BLaER1 treated with 17β-estradiol and CSF1 and Interleukin-3, amounts not matched to agents 10 nM and 100 nM (cell line): ENCODE data around the gene RIN1.
"Not testable (repeated sequence)": the region's sequence is repeated elsewhere in the genome, so short reads cannot be mapped to it uniquely, and the experiment has no call there.

Experiments used
- H3K27ac ChIP-seq, 11 experiments: shearing (Covaris generic); formaldehyde crosslinking; 2 replicates each; pipeline ENCODE4 v1.8.1; 2022
- H3K27me3 ChIP-seq, 11 experiments: shearing (Covaris generic); formaldehyde crosslinking; 2 replicates each; pipeline ENCODE4 v1.8.1; 2022
- H3K36me3 ChIP-seq, 11 experiments: shearing (Covaris generic); formaldehyde crosslinking; 2 replicates each; pipeline ENCODE4 v1.8.1; 2022
- H3K4me1 ChIP-seq, 10 experiments: shearing (Covaris generic); formaldehyde crosslinking; 2 replicates each; pipeline ENCODE4 v1.8.1; 2022
- H3K4me2 ChIP-seq, 11 experiments: shearing (Covaris generic); formaldehyde crosslinking; 2 replicates each; pipeline ENCODE4 v1.8.1; 2022
- H3K4me3 ChIP-seq, 10 experiments: shearing (Covaris generic); formaldehyde crosslinking; 2 replicates each; pipeline ENCODE4 v1.8.1; 2022
- H3K9ac ChIP-seq, 11 experiments: shearing (Covaris generic); formaldehyde crosslinking; 2 replicates each; pipeline ENCODE4 v1.8.1; 2022
- H3K9me3 ChIP-seq, 11 experiments: shearing (Covaris generic); formaldehyde crosslinking; replicated peaks in 1 of 11; 2 replicates each; pipeline ENCODE4 v1.8.1; 2022
- H4K20me1 ChIP-seq, 11 experiments: shearing (Covaris generic); formaldehyde crosslinking; 2 replicates each; pipeline ENCODE4 v1.8.1; 2022
- Cebpa-rat ChIP-seq, 11 experiments: shearing (Covaris generic); IDR thresholded peaks; 2 replicates each; pipeline ENCODE4 v1.8.1; 2022

RIN1 gene

DNA sequence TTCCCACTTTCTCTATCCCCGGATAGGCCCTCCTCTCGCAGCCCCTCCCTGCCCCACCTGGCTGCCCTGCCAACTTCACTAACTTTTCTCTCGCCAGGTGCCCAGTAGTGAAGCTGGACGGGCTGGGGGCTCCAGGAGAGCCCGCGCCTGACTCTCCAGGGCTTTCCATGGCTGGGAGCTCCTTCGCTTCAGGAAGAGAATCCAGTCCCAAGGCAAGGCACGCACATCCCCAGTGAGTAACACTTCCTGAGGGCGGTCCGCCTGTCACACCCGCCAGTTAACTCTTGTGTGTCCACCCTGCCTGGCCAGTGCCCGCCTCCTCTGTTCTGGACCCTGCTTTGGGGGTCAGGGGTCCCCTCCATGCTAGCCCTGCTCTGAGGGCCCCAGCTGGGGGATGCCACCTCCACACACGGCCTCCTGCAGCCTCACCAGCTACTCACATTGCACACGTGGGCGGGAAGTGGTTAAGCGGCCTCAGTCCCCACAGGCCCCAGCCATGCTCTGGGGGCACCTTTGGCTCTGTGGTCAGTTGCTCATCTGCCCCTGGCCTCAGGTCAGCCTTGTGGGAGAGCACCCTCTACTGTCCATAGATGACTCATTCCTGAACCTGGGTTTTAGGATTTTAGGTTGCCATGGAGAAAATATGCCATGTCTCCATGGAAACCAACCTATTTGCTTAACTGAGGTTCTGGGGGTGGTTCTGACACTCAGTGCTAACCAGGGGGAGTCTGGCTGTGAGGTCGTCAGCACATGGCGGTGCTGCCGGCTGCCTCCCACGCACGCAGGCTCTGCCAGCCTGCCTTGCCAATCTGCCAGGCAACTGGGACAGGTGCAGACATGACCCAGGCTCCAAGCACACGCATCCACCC lies at the start of gene RIN1:
Gene RIN1, minus strand, starts transcription at position 201 of the 869 bp plus-strand sequence. Its CDS starts 32 bp downstream, at position 169.
- peaks cover 0 to 8% (median 0%) of the 10 kb centered on the region in 11 experiments; a peak in 3 of 22 replicates for H3K27me3 ChIP-seq
- H3K36me3 ChIP-seq = peaks cover 39 to 70% (median 46%) of the 10 kb centered on the region in 11 experiments
- peak within 1 kb of the TSS; percentile 60 to 83 (median 74); a peak in 21 of 22 replicates for H3K27ac ChIP-seq
- H3K4me2 ChIP-seq = peak within 1 kb of the TSS; percentile 94 to 100 (median 98)
- H4K20me1 ChIP-seq = peaks cover 0 to 91% (median 30%) of the 10 kb centered on the region in 11 experiments; a peak in 19 of 22 replicates
- peak within 1 kb of the TSS; percentile 44 to 85 (median 64) for H3K4me3 ChIP-seq
- no peak for TF ChIP-seq Cebpa-rat (IDR thresholded peaks at IDR 0.05)
- H3K4me1 ChIP-seq = peaks cover 42 to 78% (median 62%) of the 10 kb centered on the region in 10 experiments
- H3K9ac ChIP-seq = peak within 1 kb of the TSS; percentile 60 to 85 (median 75)
- no peaks in the 10 kb centered on the region for H3K9me3 ChIP-seq

- Histone ChIP-seq H3K4me1 (peaks cover 3 to 38% (median 27%) of the 10 kb centered on the region in 10 experiments; a peak in 19 of 20 replicates), H3K27ac (peak overlapping the region in 2 of 11 experiments; percentile 32 to 37; a peak in 3 of 22 replicates)
- not testable (repeated sequence) for H3K27me3 ChIP-seq, H3K9me3 ChIP-seq, H3K36me3 ChIP-seq, H4K20me1 ChIP-seq, H3K4me2 ChIP-seq, H3K4me3 ChIP-seq, H3K9ac ChIP-seq
Observed at GRCh38 chr11:66384316-66384715, 48.1 kb upstream of the RIN1 start.

DNA sequence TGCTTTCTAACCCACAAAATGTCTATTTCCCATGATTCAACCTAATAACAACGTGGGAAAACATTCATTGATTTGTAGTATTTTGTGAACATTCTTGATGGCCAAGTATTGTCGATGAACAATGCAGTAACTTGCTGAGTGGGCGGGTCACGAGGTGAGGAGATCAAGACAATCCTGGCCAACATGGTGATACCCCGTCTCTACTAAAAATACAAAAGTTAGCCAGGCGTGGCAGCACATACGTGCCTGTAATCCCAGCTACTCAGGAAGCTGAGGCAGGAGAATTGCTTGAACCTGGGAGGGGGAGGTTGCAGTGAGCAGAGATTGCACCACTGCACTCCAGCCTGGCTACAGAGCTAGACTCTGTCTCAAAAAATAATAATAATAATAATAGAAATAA lies 44.0 kb upstream of the RIN1 start:
- H3K9me3 ChIP-seq, H3K27me3 ChIP-seq, H4K20me1 ChIP-seq: not testable (repeated sequence)

DNA sequence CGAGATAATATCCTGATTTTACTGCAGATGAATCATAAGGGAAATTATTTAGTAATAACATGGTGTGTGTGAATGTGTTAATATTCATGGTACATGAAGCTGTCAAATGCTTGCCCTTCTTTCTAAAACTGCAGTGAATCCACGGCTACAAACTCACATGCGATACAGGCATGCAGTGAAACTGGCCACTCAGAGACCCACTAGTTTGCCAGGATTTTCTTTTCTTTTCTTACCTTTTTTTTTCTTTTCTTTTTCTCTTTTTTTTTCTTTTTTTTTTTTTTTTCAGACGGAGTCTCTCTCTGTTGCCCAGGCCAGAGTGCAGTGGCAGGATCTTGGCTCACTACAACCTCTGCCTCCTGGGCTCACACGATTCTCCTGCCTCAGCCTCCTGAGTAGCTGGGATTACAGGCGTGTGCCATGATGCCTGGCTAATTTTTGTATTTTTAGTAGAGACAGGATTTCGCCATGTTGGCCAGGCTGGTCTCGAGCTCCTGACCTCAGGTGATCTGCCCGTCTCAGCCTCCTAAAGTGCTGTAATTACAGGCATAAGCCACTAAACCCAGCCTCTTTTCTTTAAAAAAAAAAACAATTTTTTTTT lies 37.6 kb upstream of the RIN1 start:
- peaks cover 0 to 18% (median 14%) of the 10 kb centered on the region in 11 experiments; a peak in 12 of 22 replicates for H4K20me1 ChIP-seq
- H3K27ac ChIP-seq, H3K4me3 ChIP-seq, H3K27me3 ChIP-seq, H3K9ac ChIP-seq, H3K36me3 ChIP-seq, H3K9me3 ChIP-seq: not testable (repeated sequence)
- peak overlapping the region in 1 of 11 experiments; percentile 89; a peak in 2 of 22 replicates for H3K4me2 ChIP-seq
- H3K4me1 ChIP-seq = peaks cover 10 to 35% (median 31%) of the 10 kb centered on the region in 10 experiments; a peak in 19 of 20 replicates

More for the DNA sequence above, 44.0 kb upstream of the RIN1 start:
- Histone ChIP-seq H3K4me1 (peaks cover 3 to 22% (median 12%) of the 10 kb centered on the region in 10 experiments; a peak in 18 of 20 replicates), H3K4me2 (peak overlapping the region in 9 of 11 experiments; percentile 29 to 69 (median 46); a peak in 17 of 22 replicates)
- H3K4me3 ChIP-seq, H3K27ac ChIP-seq, H3K36me3 ChIP-seq, H3K9ac ChIP-seq: not testable (repeated sequence)

GRCh38 chr11:66373265-66373664 lies 37.0 kb upstream of the RIN1 start:
- Histone ChIP-seq H3K9ac (no peak overlapping the region; a peak in 1 of 22 replicates), H4K20me1 (peaks cover 0 to 23% (median 19%) of the 10 kb centered on the region in 11 experiments; a peak in 13 of 22 replicates), H3K4me2 (peak overlapping the region in 8 of 11 experiments; percentile 85 to 98 (median 92); a peak in 11 of 22 replicates), H3K4me1 (peaks cover 10 to 40% (median 36%) of the 10 kb centered on the region in 10 experiments; a peak in 19 of 20 replicates), H3K9me3 (no peaks in the 10 kb centered on the region), H3K4me3 (no peak overlapping the region), H3K36me3 (peaks cover 0 to 15% (median 8%) of the 10 kb centered on the region in 11 experiments; a peak in 15 of 22 replicates), H3K27ac (no peak overlapping the region), H3K27me3 (no peaks in the 10 kb centered on the region)
- no peak for TF ChIP-seq Cebpa-rat (IDR thresholded peaks at IDR 0.05)

- Histone ChIP-seq H3K4me2 (peak within 1 kb of the TSS; percentile 85 to 98 (median 93)), H3K9me3 (no peaks in the 10 kb centered on the region), H4K20me1 (peaks cover 0 to 36% (median 32%) of the 10 kb centered on the region in 11 experiments; a peak in 15 of 22 replicates), H3K4me3 (peak within 1 kb of the TSS; percentile 70 to 93 (median 85)), H3K27ac (peak within 1 kb of the TSS; percentile 18 to 91 (median 84); a peak in 21 of 22 replicates), H3K4me1 (peaks cover 10 to 42% (median 38%) of the 10 kb centered on the region in 10 experiments; a peak in 19 of 20 replicates), H3K9ac (peak within 1 kb of the TSS; percentile 72 to 92 (median 87)), H3K27me3 (no peaks in the 10 kb centered on the region), H3K36me3 (peaks cover 0 to 30% (median 23%) of the 10 kb centered on the region in 11 experiments; a peak in 19 of 22 replicates)
- TF ChIP-seq Cebpa-rat (IDR thresholded peaks at IDR 0.05) = no peak
Observed at GRCh38 chr11:66371627-66372415, 35.6 kb upstream of the RIN1 start, which contains the start of gene SLC29A2. Gene SLC29A2 (minus strand): TSS chr11:66371760. CDS start chr11:66371591, 169 bp downstream.

DNA sequence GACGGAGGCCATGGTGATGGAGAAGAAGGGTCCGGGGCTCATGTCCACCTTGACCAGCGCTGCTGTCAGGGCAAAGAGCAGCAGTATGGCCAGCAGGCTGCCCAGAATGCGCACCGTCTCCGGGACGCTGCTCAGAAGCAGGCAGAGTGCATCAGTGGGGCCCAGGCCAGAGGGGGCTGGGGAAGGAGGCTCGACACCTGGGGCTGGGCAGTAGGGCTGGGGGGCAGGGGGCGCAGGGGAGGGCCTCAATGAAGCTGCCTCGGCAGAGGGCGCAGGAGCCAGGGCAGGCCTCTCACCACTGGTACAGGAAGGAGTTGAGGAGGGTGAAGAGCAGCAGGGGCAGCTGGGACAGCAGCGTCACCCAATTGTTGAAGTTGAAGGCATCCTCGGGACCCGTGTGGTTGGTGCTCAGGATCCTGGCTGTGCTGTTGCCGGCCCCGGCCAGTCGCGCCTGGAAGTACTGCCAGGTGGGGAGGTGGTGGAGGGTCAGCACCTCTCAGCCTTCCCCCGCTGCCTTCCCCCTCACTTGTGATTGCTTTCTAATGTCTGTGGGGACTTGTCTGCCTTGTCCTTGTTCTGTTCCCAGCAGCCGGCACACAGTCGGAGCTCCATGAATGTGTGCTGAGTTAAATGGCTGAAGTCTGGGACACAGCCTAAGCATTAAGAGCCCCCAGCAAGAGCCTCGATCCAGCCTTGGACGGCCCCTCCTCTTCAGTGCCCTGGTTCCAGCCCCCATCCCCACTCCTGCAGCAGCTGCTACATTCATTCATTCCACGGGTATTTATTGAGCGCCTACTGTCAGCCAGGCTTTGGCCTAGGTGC lies 33.0 kb upstream of the RIN1 start:
- Histone ChIP-seq H3K9me3 (no peaks in the 10 kb centered on the region), H3K4me3 (no peak overlapping the region; a peak in 2 of 20 replicates), H4K20me1 (peaks cover 0 to 54% (median 36%) of the 10 kb centered on the region in 11 experiments; a peak in 15 of 22 replicates), H3K4me1 (peaks cover 10 to 44% (median 38%) of the 10 kb centered on the region in 10 experiments; a peak in 19 of 20 replicates), H3K36me3 (peaks cover 0 to 51% (median 44%) of the 10 kb centered on the region in 11 experiments; a peak in 19 of 22 replicates), H3K27ac (0 out of 22 replicates have a peak overlapping the region, but pooled peaks of 1 of the 11 experiments have one; percentile 13), H3K27me3 (no peaks in the 10 kb centered on the region), H3K4me2 (peak overlapping the region in 9 of 11 experiments; percentile 85 to 98 (median 93); a peak in 17 of 22 replicates), H3K9ac (peak overlapping the region in 7 of 11 experiments; percentile 82 to 92 (median 87); a peak in 10 of 22 replicates)
- TF ChIP-seq Cebpa-rat (IDR thresholded peaks at IDR 0.05) = no peak
